ENCODE measurements around the gene BRAP. TPM values are rescaled to one million over a fixed set of nuclear protein-coding genes. Genes with fewer than 3 reads are reported as not detected.
"Not testable (repeated sequence)": the region's sequence is repeated elsewhere in the genome, so short reads cannot be mapped to it uniquely, and the experiment has no call there.

The BRAP gene
- total RNA-seq, 1 donor from 2014 or later: 19.0 TPM

DNA sequence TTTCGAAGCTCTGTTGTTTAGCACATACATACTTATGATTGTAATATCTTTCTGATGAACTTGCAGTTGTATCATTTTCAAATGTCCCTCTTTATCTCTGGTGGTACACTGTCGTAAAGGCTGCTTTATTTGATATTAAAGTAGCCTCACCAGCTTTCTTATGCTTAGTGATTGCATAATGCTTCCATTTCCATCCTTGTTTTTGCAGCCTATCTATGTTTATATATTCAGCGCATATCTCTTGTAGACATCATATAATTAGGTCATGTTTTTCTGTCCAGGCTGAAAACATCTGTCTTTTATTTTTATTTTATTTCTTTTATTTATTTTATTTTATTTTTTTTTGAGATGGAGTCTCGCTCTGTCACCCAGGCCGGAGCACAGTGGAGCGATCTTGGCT, 34.7 kb upstream of the BRAP start:
- H3K36me3 ChIP-seq (ENCODE audit: control insufficient read depth, insufficient read depth, low read length): no peaks in the 10 kb centered on the region
- no peak overlapping the region for H3K4me3 ChIP-seq (ENCODE audit: low read depth, low read length)
- H3K27me3 ChIP-seq (ENCODE audit: control insufficient read depth, insufficient read depth, low read length): no peaks in the 10 kb centered on the region
- DNase-seq (ENCODE audit: low read depth): no peak
- TF ChIP-seq CTCF (IDR thresholded peaks at IDR 0.05; ENCODE audit: insufficient read depth, low read length, poor library complexity, severe bottlenecking): no peak

GRCh38 chr12:111719316-111719715, 33.6 kb upstream of the BRAP start:
- not testable (repeated sequence) for DNase-seq (ENCODE audit: low read depth); H3K27me3 ChIP-seq (ENCODE audit: control insufficient read depth, insufficient read depth, low read length); H3K36me3 ChIP-seq (ENCODE audit: control insufficient read depth, insufficient read depth, low read length); H3K4me3 ChIP-seq (ENCODE audit: low read depth, low read length)

GRCh38 chr12:111715279-111715678, 29.5 kb upstream of the BRAP start:
- no peak for DNase-seq (ENCODE audit: low read depth)
- H3K27me3 ChIP-seq (ENCODE audit: control insufficient read depth, insufficient read depth, low read length): no peaks in the 10 kb centered on the region
- no peak for TF ChIP-seq CTCF (IDR thresholded peaks at IDR 0.05; ENCODE audit: insufficient read depth, low read length, poor library complexity, severe bottlenecking)
- no peaks in the 10 kb centered on the region for H3K36me3 ChIP-seq (ENCODE audit: control insufficient read depth, insufficient read depth, low read length)
- no peak overlapping the region for H3K4me3 ChIP-seq (ENCODE audit: low read depth, low read length)

GRCh38 chr12:111706145-111706544, 20.4 kb upstream of the BRAP start:
- Histone ChIP-seq H3K4me3 (ENCODE audit: low read depth, low read length) (no peak overlapping the region), H3K27me3 (ENCODE audit: control insufficient read depth, insufficient read depth, low read length) (no peaks in the 10 kb centered on the region), H3K36me3 (ENCODE audit: control insufficient read depth, insufficient read depth, low read length) (no peaks in the 10 kb centered on the region)
- no peak for TF ChIP-seq CTCF (IDR thresholded peaks at IDR 0.05; ENCODE audit: insufficient read depth, low read length, poor library complexity, severe bottlenecking)
- no peak for DNase-seq (ENCODE audit: low read depth)

GRCh38 chr12:111705672-111706071, 19.9 kb upstream of the BRAP start:
- TF ChIP-seq CTCF (IDR thresholded peaks at IDR 0.05; ENCODE audit: insufficient read depth, low read length, poor library complexity, severe bottlenecking): no peak
- DNase-seq (ENCODE audit: low read depth): no peak
- H3K27me3 ChIP-seq (ENCODE audit: control insufficient read depth, insufficient read depth, low read length): no peaks in the 10 kb centered on the region
- H3K36me3 ChIP-seq (ENCODE audit: control insufficient read depth, insufficient read depth, low read length): no peaks in the 10 kb centered on the region
- no peak overlapping the region for H3K4me3 ChIP-seq (ENCODE audit: low read depth, low read length)

- no peak for TF ChIP-seq CTCF (IDR thresholded peaks at IDR 0.05; ENCODE audit: insufficient read depth, low read length, poor library complexity, severe bottlenecking)
- Histone ChIP-seq H3K36me3 (ENCODE audit: control insufficient read depth, insufficient read depth, low read length) (no peaks in the 10 kb centered on the region), H3K27me3 (ENCODE audit: control insufficient read depth, insufficient read depth, low read length) (no peaks in the 10 kb centered on the region), H3K4me3 (ENCODE audit: low read depth, low read length) (no peak overlapping the region)
- DNase-seq (ENCODE audit: low read depth): no peak
Observed at GRCh38 chr12:111699962-111700361, 14.2 kb upstream of the BRAP start.

All from kidney epithelial cell (primary cell).